Neural progenitor cell (in vitro differentiated cells): ENCODE results near the gene DCAF7. TPM values are rescaled to one million over a fixed set of nuclear protein-coding genes. Genes with fewer than 3 reads are reported as not detected.

Experiments used
- DNase-seq: peaks from one replicate; pipeline ENCODE4 v3.0.0-alpha.2; 2016; ENCODE audit warnings: low spot score
- H2AFZ ChIP-seq: fragments of 200-600 bp; sonication (generic); replicated peaks from 2 replicates; pipeline ENCODE4 v1.6.1; 2016; ENCODE audit warnings: antibody characterized with exemption
- H3F3A ChIP-seq: fragments of 200-600 bp; sonication (generic); 2 replicates; pipeline ENCODE4 v1.6.1; 2016; ENCODE audit warnings: antibody characterized with exemption, low read depth
- H3K27ac ChIP-seq: fragments of 200-600 bp; sonication (generic); 2 replicates; pipeline ENCODE4 v1.5.1; 2016; ENCODE audit warnings: mild to moderate bottlenecking
- H3K27me3 ChIP-seq: fragments of 200-600 bp; sonication (generic); 2 replicates; pipeline ENCODE4 v1.6.1; 2016; ENCODE audit warnings: mild to moderate bottlenecking, moderate library complexity
- H3K36me3 ChIP-seq: fragments of 200-600 bp; sonication (generic); 2 replicates; pipeline ENCODE4 v1.5.1; 2016
- H3K4me1 ChIP-seq: fragments of 200-600 bp; sonication (generic); 2 replicates; pipeline ENCODE4 v1.6.1; 2016; ENCODE audit warnings: mixed run types
- H3K4me2 ChIP-seq: fragments of 200-600 bp; sonication (generic); 2 replicates; pipeline ENCODE4 v1.6.1; 2016
- H3K4me3 ChIP-seq: fragments of 200-600 bp; sonication (generic); 2 replicates; pipeline ENCODE4 v1.5.1; 2016
- H3K79me2 ChIP-seq: fragments of 200-600 bp; sonication (generic); 2 replicates; pipeline ENCODE4 v1.6.1; 2016; ENCODE audit warnings: low read depth
- H3K9ac ChIP-seq: fragments of 200-600 bp; sonication (generic); 2 replicates; pipeline ENCODE4 v1.6.1; 2016
- H3K9me3 ChIP-seq: fragments of 200-600 bp; sonication (generic); 2 replicates; pipeline ENCODE4 v1.5.1; 2016; ENCODE audit warnings: low read depth
- H4K20me1 ChIP-seq: fragments of 200-600 bp; sonication (generic); 2 replicates; pipeline ENCODE4 v1.6.1; 2016; ENCODE audit warnings: low read depth
- H3K27ac Mint-ChIP-seq: 3 replicates; pipeline ENCODE4 v1.8.0; 2021; ENCODE audit warnings: mixed read lengths
- H3K27me3 Mint-ChIP-seq: 2 replicates; pipeline ENCODE4 v1.8.0; 2022; ENCODE audit warnings: low read depth, mild to moderate bottlenecking, inconsistent platforms, moderate library complexity, mixed read lengths; ENCODE audit not compliant: insufficient read depth
- H3K36me3 Mint-ChIP-seq: 3 replicates; pipeline ENCODE4 v1.8.0; 2021; ENCODE audit warnings: mixed read lengths
- H3K4me1 Mint-ChIP-seq: 3 replicates; pipeline ENCODE4 v1.8.0; 2021; ENCODE audit warnings: mixed read lengths
- H3K4me3 Mint-ChIP-seq: 3 replicates; pipeline ENCODE4 v1.8.0; 2021; ENCODE audit warnings: mild to moderate bottlenecking, moderate library complexity, mixed read lengths
- H3K9me3 Mint-ChIP-seq: 3 replicates; pipeline ENCODE4 v1.8.0; 2020; ENCODE audit warnings: mixed read lengths
- CTCF ChIP-seq: fragments of 200-600 bp; sonication (generic); IDR thresholded peaks from 2 replicates; pipeline ENCODE4 v1.5.1; 2017; ENCODE audit warnings: antibody characterized with exemption, mild to moderate bottlenecking
- EZH2 ChIP-seq: fragments of 200-600 bp; sonication (generic); IDR thresholded peaks from 2 replicates; pipeline ENCODE4 v1.6.1; 2017; ENCODE audit warnings: antibody characterized with exemption, mild to moderate bottlenecking, moderate library complexity
- EZH2phosphoT487 ChIP-seq: fragments of 200-600 bp; sonication (generic); IDR thresholded peaks from 2 replicates; pipeline ENCODE4 v1.6.1; 2017; ENCODE audit warnings: antibody characterized with exemption
- total RNA-seq: library from RNA; depleted of rRNA; stranded (reverse); fragments of >200 nt; gene quantifications from 2 replicates; pipeline ENCODE4 v1.2.3, GENCODE V29; 2015; ENCODE audit warnings: low replicate concordance

The DCAF7 gene
- total RNA-seq, 1 donor from 2014 or later = 56.5 TPM

DNA sequence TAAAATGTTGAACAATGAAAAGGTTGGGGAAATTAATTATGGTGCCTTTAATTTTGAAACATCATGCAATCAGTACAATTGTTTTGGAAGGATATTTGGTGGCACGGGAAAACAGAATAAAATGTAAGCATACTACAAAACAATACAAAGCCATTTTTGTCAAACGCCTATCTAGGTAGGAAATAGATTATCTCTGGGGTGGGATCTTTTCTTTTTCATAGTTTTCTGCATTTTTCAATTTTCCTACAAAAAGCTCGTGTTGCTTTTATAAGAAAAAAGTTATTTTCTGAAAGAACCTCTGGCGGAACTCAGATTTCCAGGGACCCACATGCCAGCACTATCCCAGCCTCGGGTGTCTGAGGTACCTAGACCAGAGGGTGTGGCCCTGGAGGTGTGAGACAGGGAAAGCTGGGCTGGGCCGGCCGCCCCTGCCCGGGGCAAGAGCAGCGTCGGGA is 71.0 kb downstream of the DCAF7 start:
- peaks cover 32% of the 10 kb centered on the region for H4K20me1 ChIP-seq
- no peak for DNase-seq
- no peaks in the 10 kb centered on the region for H3K36me3 ChIP-seq
- H3K79me2 ChIP-seq = peaks cover 33% of the 10 kb centered on the region
- peak overlapping the region; percentile 78 for H3K4me2 ChIP-seq
- H3K4me3 Mint-ChIP-seq = peak overlapping the region; percentile 92
- H3K27me3 Mint-ChIP-seq = peaks cover 8% of the 10 kb centered on the region
- peak overlapping the region; percentile 56 for H3K4me3 ChIP-seq
- H3K27ac Mint-ChIP-seq = no peak overlapping the region
- TF ChIP-seq CTCF (no peak), EZH2 (no peak), EZH2phosphoT487 (no peak)
- no peaks in the 10 kb centered on the region for H3K27me3 ChIP-seq
- H3K9ac ChIP-seq = no peak overlapping the region
- H3F3A ChIP-seq = peaks cover 14% of the 10 kb centered on the region
- peak overlapping the region; percentile 50 for H3K27ac ChIP-seq
- H3K4me1 Mint-ChIP-seq = peaks cover 24% of the 10 kb centered on the region
- H3K9me3 Mint-ChIP-seq = no peaks in the 10 kb centered on the region
- no peaks in the 10 kb centered on the region for H3K36me3 Mint-ChIP-seq
- peaks cover 13% of the 10 kb centered on the region for H3K4me1 ChIP-seq
- peak overlapping the region; percentile 9 for H2AFZ ChIP-seq
- H3K9me3 ChIP-seq = no peaks in the 10 kb centered on the region

DNA sequence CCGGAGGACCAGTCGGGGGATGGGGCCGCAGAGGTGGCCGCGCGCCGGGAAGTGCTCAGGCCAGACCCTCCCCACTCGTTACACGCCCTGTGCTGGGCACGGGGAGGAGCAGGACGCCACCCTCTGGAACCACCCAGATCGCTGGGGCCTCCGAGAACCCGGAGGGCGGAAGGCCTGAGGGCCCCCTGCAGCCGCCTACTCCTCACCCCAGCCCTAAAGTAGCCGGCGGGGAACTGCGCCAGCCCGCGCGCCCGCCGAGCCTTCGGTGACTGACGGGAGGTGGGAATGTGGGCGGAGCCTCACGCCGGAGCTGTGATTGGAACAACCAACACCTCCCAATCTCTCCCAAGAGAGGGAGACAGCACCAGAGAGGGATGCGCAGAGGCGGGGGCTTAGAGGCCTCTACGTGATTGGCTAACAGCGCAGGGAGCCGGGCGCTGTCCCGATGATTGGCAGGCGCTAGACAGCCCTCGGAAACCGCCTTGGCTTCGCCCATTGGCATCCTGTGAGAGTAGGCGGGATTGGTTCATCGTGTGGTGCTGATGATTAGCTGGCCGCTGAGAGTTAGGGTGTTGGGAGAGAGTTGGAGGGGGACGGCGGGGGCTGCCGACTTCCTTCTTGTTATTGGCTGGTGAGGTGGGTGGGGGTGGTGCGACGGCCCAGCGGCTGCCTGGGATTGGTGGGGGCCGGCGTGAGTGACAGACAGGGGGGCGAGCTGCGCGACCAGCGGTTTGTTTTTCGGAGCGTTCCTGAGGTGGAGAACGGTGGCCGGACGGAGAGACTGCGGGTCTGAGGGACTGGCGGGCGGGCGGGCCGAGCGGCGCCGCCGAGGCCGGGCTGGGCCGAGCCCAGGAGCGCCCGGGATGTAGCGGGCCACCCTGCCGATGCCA is 71.7 kb downstream of the DCAF7 start, which contains the start of gene MAP3K3:
Gene MAP3K3, plus strand, starts transcription at position 734 of the 890 bp plus-strand sequence. CDS start 343 bp downstream, outside the sequence.
- no peaks in the 10 kb centered on the region for H3K36me3 ChIP-seq
- Mint-ChIP-seq H3K27me3 (peaks cover 8% of the 10 kb centered on the region), H3K36me3 (no peaks in the 10 kb centered on the region), H3K4me3 (peak within 1 kb of the TSS; percentile 97), H3K4me1 (peaks cover 30% of the 10 kb centered on the region), H3K27ac (peak within 1 kb of the TSS; percentile 78), H3K9me3 (no peaks in the 10 kb centered on the region)
- H3F3A ChIP-seq = peaks cover 14% of the 10 kb centered on the region
- no peaks in the 10 kb centered on the region for H3K9me3 ChIP-seq
- peak within 1 kb of the TSS; percentile 9 for H2AFZ ChIP-seq
- H3K4me2 ChIP-seq = peak within 1 kb of the TSS; percentile 98
- peaks cover 13% of the 10 kb centered on the region for H3K4me1 ChIP-seq
- H3K4me3 ChIP-seq = peak within 1 kb of the TSS; percentile 96
- H4K20me1 ChIP-seq = peaks cover 39% of the 10 kb centered on the region
- peaks cover 40% of the 10 kb centered on the region for H3K79me2 ChIP-seq
- peak within 1 kb of the TSS; percentile 64 for H3K27ac ChIP-seq
- no peaks in the 10 kb centered on the region for H3K27me3 ChIP-seq
- peak within 1 kb of the TSS; percentile 29 for H3K9ac ChIP-seq
- DNase-seq = peak; percentile 100
- no peak for TF ChIP-seq EZH2phosphoT487
- TF ChIP-seq CTCF = peak; percentile 20

DNA sequence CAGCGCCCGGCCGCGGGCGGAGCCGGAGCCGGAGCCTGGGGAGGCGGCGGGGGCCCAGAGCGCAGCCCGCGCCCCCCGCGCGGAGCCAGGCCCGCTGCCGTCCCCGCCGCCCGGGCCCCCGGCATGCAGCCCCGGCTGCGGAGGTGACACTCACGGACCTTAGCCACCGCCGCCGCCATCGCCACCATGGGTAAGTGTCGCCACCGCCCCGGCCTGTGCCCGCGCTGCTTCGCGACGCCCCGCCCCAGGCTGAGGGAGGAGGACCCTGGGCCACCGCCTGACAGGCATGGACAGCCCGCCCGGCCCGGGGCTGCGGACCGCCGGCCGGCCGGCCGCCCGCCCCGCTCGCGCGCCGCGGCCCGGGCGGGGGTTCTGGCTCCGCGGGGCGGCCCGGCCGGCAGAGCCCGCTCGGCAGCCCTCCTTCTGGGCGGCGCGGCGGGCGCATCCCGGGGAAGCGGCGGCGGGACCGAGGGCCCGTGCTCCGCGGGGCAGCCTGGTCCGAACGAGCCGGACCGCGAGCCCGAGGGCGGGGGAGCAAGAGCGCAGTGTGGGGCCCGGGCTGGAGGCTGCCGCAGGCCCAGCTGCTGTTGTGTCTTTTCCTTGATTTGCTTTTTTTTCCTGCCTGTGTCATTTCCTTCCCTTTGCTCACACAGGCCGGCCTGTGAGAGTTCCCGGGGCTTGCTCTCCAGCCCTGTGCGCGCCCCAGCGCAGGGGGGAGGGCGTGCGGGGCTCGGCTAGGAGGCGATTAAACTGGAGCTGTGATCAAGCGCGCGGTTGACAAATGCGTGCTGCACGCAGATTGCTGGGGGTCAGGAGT is 72.5 kb downstream of the DCAF7 start:
- Mint-ChIP-seq H3K4me1 (peaks cover 30% of the 10 kb centered on the region), H3K4me3 (peak overlapping the region; percentile 97), H3K9me3 (no peaks in the 10 kb centered on the region), H3K27me3 (peaks cover 8% of the 10 kb centered on the region), H3K27ac (peak overlapping the region; percentile 19), H3K36me3 (no peaks in the 10 kb centered on the region)
- H3K4me3 ChIP-seq = peak overlapping the region; percentile 96
- peak; percentile 87 for DNase-seq
- peaks cover 13% of the 10 kb centered on the region for H3K4me1 ChIP-seq
- H3K4me2 ChIP-seq = peak overlapping the region; percentile 98
- H4K20me1 ChIP-seq = peaks cover 48% of the 10 kb centered on the region
- no peaks in the 10 kb centered on the region for H3K36me3 ChIP-seq
- H3K27ac ChIP-seq = peak overlapping the region; percentile 64
- no peaks in the 10 kb centered on the region for H3K27me3 ChIP-seq
- H3K79me2 ChIP-seq = peaks cover 49% of the 10 kb centered on the region
- peaks cover 14% of the 10 kb centered on the region for H3F3A ChIP-seq
- TF ChIP-seq EZH2 (peak; percentile 41), EZH2phosphoT487 (no peak)
- H3K9ac ChIP-seq = peak overlapping the region; percentile 29
- no peaks in the 10 kb centered on the region for H3K9me3 ChIP-seq
- no peak overlapping the region for H2AFZ ChIP-seq
